Endodermal cell (in vitro differentiated cells): ENCODE measurements around the gene FCRLA. TPM values are rescaled to one million over a fixed set of nuclear protein-coding genes. Genes with fewer than 3 reads are reported as not detected.

Experiments used
- DNase-seq: peaks from one replicate; pipeline ENCODE4 v3.0.0-alpha.2; 2017
- H3K27ac ChIP-seq: 2 replicates; pipeline ENCODE4 v1.5.1; 2013; ENCODE audit warnings: mild to moderate bottlenecking, low read depth, low read length, moderate library complexity
- H3K27me3 ChIP-seq: 2 replicates; pipeline ENCODE4 v1.6.1; 2013; ENCODE audit warnings: mild to moderate bottlenecking, low read length, moderate library complexity; ENCODE audit not compliant: insufficient read depth, control insufficient read depth, poor library complexity, severe bottlenecking
- H3K36me3 ChIP-seq: 2 replicates; pipeline ENCODE4 v1.7.0; 2013; ENCODE audit warnings: mild to moderate bottlenecking, low read length, moderate library complexity; ENCODE audit not compliant: control insufficient read depth, insufficient read depth
- H3K4me1 ChIP-seq: one replicate; pipeline ENCODE4 v1.7.0; 2013; ENCODE audit warnings: low read length; ENCODE audit not compliant: control insufficient read depth, insufficient read depth
- H3K4me3 ChIP-seq: 2 replicates; pipeline ENCODE4 v1.5.1; 2013; ENCODE audit warnings: mild to moderate bottlenecking, low read length, moderate library complexity
- H3K9ac ChIP-seq: 2 replicates; pipeline ENCODE4 v1.6.1; 2013; ENCODE audit warnings: mild to moderate bottlenecking, low read length, moderate library complexity; ENCODE audit not compliant: poor library complexity, severe bottlenecking; ENCODE audit errors: extremely low read depth
- H3K9me3 ChIP-seq: 2 replicates; pipeline ENCODE4 v1.6.1; 2013; ENCODE audit warnings: mild to moderate bottlenecking, low read length, moderate library complexity; ENCODE audit not compliant: control insufficient read depth
- H3K27ac Mint-ChIP-seq: 2 replicates; pipeline ENCODE4 v1.8.0; 2020; ENCODE audit warnings: mixed read lengths
- H3K27me3 Mint-ChIP-seq: 2 replicates; pipeline ENCODE4 v1.8.0; 2021; ENCODE audit warnings: mild to moderate bottlenecking, mixed read lengths; ENCODE audit not compliant: insufficient read depth
- H3K36me3 Mint-ChIP-seq: 2 replicates; pipeline ENCODE4 v1.8.0; 2020; ENCODE audit warnings: low read depth, mixed read lengths
- H3K4me1 Mint-ChIP-seq: 2 replicates; pipeline ENCODE4 v1.8.0; 2020; ENCODE audit warnings: mixed read lengths
- H3K4me3 Mint-ChIP-seq: 2 replicates; pipeline ENCODE4 v1.8.0; 2020; ENCODE audit warnings: mild to moderate bottlenecking, moderate library complexity, mixed read lengths
- H3K9me3 Mint-ChIP-seq: 2 replicates; pipeline ENCODE4 v1.8.0; 2020; ENCODE audit warnings: mild to moderate bottlenecking, mixed read lengths
- CTCF ChIP-seq: fragments of 200-600 bp; sonication (generic); conservative IDR thresholded peaks from 2 replicates; pipeline ENCODE4 v1.5.0; 2021; ENCODE audit warnings: antibody characterized with exemption, mild to moderate bottlenecking
- WGBS, 2 experiments: methylation state at CpG; one replicate each; pipeline versions ENCODE4 v1.1.5 to v1.1.7; 2013; ENCODE audit warnings: missing lambda C conversion rate in 2 of 2, mixed read lengths in 1 of 2; ENCODE audit not compliant: insufficient coverage in 1 of 2, insufficient read length in 1 of 2; 5-methylcytosine and 5-hydroxymethylcytosine counted together
- total RNA-seq, 2 donors: library from RNA; stranded (reverse); fragmentation: NEBNext Ultra II Directional in 1 of 2; extraction: Animal tissue kit (Norgen Biotek cat#: 25700) in 1 of 2; gene quantifications; 2 replicates in 1 of 2; 3 replicates in 1 of 2; pipeline ENCODE4 v1.2.1, GENCODE V29; 2021

FCRLA gene
- total RNA-seq, 2 donors from 2014 or later, result not detected

GRCh38 chr1:161749509-161750407, 42.7 kb downstream of the FCRLA start, which contains the start of gene DUSP12:
Gene DUSP12 (plus strand): TSS chr1:161749786. CDS start chr1:161749802, 16 bp downstream.
- H3K36me3 Mint-ChIP-seq, result peaks cover 38% of the 10 kb centered on the region
- peak within 1 kb of the TSS; percentile 99 for H3K27ac Mint-ChIP-seq
- H3K4me3 Mint-ChIP-seq, result peak within 1 kb of the TSS; percentile 98
- peaks cover 4% of the 10 kb centered on the region for H3K27me3 ChIP-seq
- 0% methylated on average over 33 to 65 of the region's 65 CpGs for WGBS, 2 experiments
- peak within 1 kb of the TSS; percentile 93 for H3K9ac ChIP-seq
- peak; percentile 22 for TF ChIP-seq CTCF
- peaks cover 38% of the 10 kb centered on the region for H3K36me3 ChIP-seq
- peak within 1 kb of the TSS; percentile 86 for H3K4me3 ChIP-seq
- no peaks in the 10 kb centered on the region for H3K4me1 ChIP-seq
- peak within 1 kb of the TSS; percentile 96 for H3K27ac ChIP-seq
- peaks cover 12% of the 10 kb centered on the region for H3K4me1 Mint-ChIP-seq
- peak; percentile 97 for DNase-seq
- H3K9me3 ChIP-seq, result peaks cover 11% of the 10 kb centered on the region
- peaks cover 34% of the 10 kb centered on the region for H3K27me3 Mint-ChIP-seq
- H3K9me3 Mint-ChIP-seq, result peaks cover 2% of the 10 kb centered on the region

GRCh38 chr1:161763522-161764098, 56.6 kb downstream of the FCRLA start:
- DNase-seq, result peak; percentile 73
- H3K27ac Mint-ChIP-seq, result no peak overlapping the region

More at GRCh38 chr1:161763522-161764098, 56.6 kb downstream of the FCRLA start:
- no peaks in the 10 kb centered on the region for H3K9me3 ChIP-seq
- no peak overlapping the region for H3K27ac ChIP-seq
- 86 to 90% methylated on average over 2 to 7 of the region's 7 CpGs for WGBS, 2 experiments
- Mint-ChIP-seq H3K27me3 (peaks cover 3% of the 10 kb centered on the region), H3K36me3 (peaks cover 5% of the 10 kb centered on the region), H3K9me3 (no peaks in the 10 kb centered on the region), H3K4me1 (peaks cover 9% of the 10 kb centered on the region), H3K4me3 (no peak overlapping the region)
- H3K36me3 ChIP-seq, result peaks cover 2% of the 10 kb centered on the region
- H3K4me3 ChIP-seq, result no peak overlapping the region
- H3K4me1 ChIP-seq, result no peaks in the 10 kb centered on the region
- TF ChIP-seq CTCF, result peak; percentile 83
- no peak overlapping the region for H3K9ac ChIP-seq
- H3K27me3 ChIP-seq, result no peaks in the 10 kb centered on the region

Other genes with a start within 250 kb of the FCRLA start
- not detected for gene FCGR2A, start 201.8 kb upstream of the FCRLA start, total RNA-seq
- not detected for gene HSPA6, start 182.7 kb upstream of the FCRLA start, total RNA-seq
- gene FCGR3A, start 157.4 kb upstream of the FCRLA start, total RNA-seq, result not detected
- gene FCGR3B, start 76.1 kb upstream of the FCRLA start, total RNA-seq, result not detected
- gene FCGR2B, start 44.1 kb upstream of the FCRLA start, total RNA-seq, result not detected
- under 1 TPM; 0.22 to 0.51 TPM for gene FCRLB, start 14.3 kb downstream of the FCRLA start, total RNA-seq
- 10 to 100 TPM; 26.2 to 28.9 TPM for gene DUSP12, start 42.6 kb downstream of the FCRLA start, total RNA-seq
- gene ATF6, start 59.1 kb downstream of the FCRLA start, total RNA-seq, result 10 to 100 TPM; 14.4 to 19.8 TPM